HepG2 (cell line): ENCODE results near the gene HDGFL2. TPM values are rescaled to one million over a fixed set of nuclear protein-coding genes. Genes with fewer than 3 reads are reported as not detected.

Experiments
- FOXK2 ChIP-seq: fragments of 450-650 bp; IDR thresholded peaks from 2 replicates; pipeline ENCODE4 v1.6.1; 2016
- GATA4 ChIP-seq: sonication (generic); IDR thresholded peaks from 2 replicates; pipeline ENCODE4 v1.6.1; 2016; ENCODE audit warnings: antibody characterized with exemption, low read depth, borderline replicate concordance
- HMGXB4 ChIP-seq, 2 experiments: sonication (generic) in 1 of 2; formaldehyde crosslinking in 1 of 2; IDR thresholded peaks; 2 replicates each; pipeline versions ENCODE4 v1.4.0 to v1.6.1; 2018 to 2020; ENCODE audit warnings: missing genetic modification reagents in 2 of 2, borderline replicate concordance in 1 of 2, low read depth in 1 of 2, mild to moderate bottlenecking in 1 of 2, missing biosample characterization in 1 of 2
- LCORL ChIP-seq, 2 experiments: fragments of 450-650 bp in 1 of 2; sonication (generic) in 1 of 2; formaldehyde crosslinking in 1 of 2; IDR thresholded peaks; 2 replicates each; pipeline versions ENCODE4 v1.5.0 to v1.6.1; 2017 to 2020; ENCODE audit warnings: antibody characterized with exemption in 1 of 2, missing genetic modification reagents in 1 of 2
- NFE2L2 ChIP-seq: fragments of 150-350 bp; IDR thresholded peaks from 2 replicates; pipeline ENCODE4 v1.6.1; 2014; ENCODE audit warnings: low read length
- NFYB ChIP-seq: sonication (generic); formaldehyde crosslinking; IDR thresholded peaks from 2 replicates; pipeline ENCODE4 v1.4.0; 2020; ENCODE audit warnings: missing genetic modification reagents
- RARG ChIP-seq: sonication (generic); formaldehyde crosslinking; IDR thresholded peaks from 2 replicates; pipeline ENCODE4 v1.4.0; 2020; ENCODE audit warnings: low read depth, mild to moderate bottlenecking, missing genetic modification reagents
- REPIN1 ChIP-seq: sonication (generic); formaldehyde crosslinking; IDR thresholded peaks from 2 replicates; pipeline ENCODE4 v1.8.0; 2022; ENCODE audit warnings: missing genetic modification reagents, low read depth, mild to moderate bottlenecking, borderline replicate concordance
- ZBTB40 ChIP-seq, 2 experiments: fragments of 450-650 bp in 1 of 2; sonication (generic) in 1 of 2; formaldehyde crosslinking in 1 of 2; IDR thresholded peaks; 2 replicates each; pipeline versions ENCODE4 v1.6.1 to v1.8.0; 2016 to 2022; ENCODE audit warnings: antibody characterized with exemption in 1 of 2, mild to moderate bottlenecking in 1 of 2, missing genetic modification reagents in 1 of 2
- ZNF362 ChIP-seq: sonication (generic); formaldehyde crosslinking; IDR thresholded peaks from 2 replicates; pipeline ENCODE4 v1.4.0; 2020; ENCODE audit warnings: missing genetic modification reagents, mild to moderate bottlenecking, borderline replicate concordance
- ZNF567 ChIP-seq: sonication (generic); formaldehyde crosslinking; IDR thresholded peaks from 2 replicates; pipeline ENCODE4 v1.8.1; 2023; ENCODE audit warnings: mild to moderate bottlenecking, missing genetic modification reagents, borderline replicate concordance
- ZNF572 ChIP-seq: sonication (generic); formaldehyde crosslinking; IDR thresholded peaks from 2 replicates; pipeline ENCODE4 v1.5.1; 2020; ENCODE audit warnings: mild to moderate bottlenecking, missing genetic modification reagents
- ZNF781 ChIP-seq: sonication (generic); formaldehyde crosslinking; IDR thresholded peaks from 2 replicates; pipeline ENCODE4 v1.5.1; 2020; ENCODE audit warnings: borderline replicate concordance, mild to moderate bottlenecking, missing genetic modification reagents; ENCODE audit errors: not compliant biosample characterization
- ZNF839 ChIP-seq: sonication (generic); formaldehyde crosslinking; IDR thresholded peaks from 2 replicates; pipeline ENCODE4 v1.4.0; 2020; ENCODE audit warnings: missing genetic modification reagents, mild to moderate bottlenecking, borderline replicate concordance
- ZSCAN31 ChIP-seq: sonication (generic); formaldehyde crosslinking; IDR thresholded peaks from 2 replicates; pipeline ENCODE4 v1.5.0; 2020; ENCODE audit warnings: low read depth, mild to moderate bottlenecking, missing genetic modification reagents
- polyA plus RNA-seq, 8 experiments: library from polyadenylated mRNA; depleted of rRNA in 3 of 8; stranded (reverse) in 7 of 8; unstranded in 1 of 8; fragments of >200 nt; fragmentation: Illumina TruSeq in 4 of 8; extraction: Trizol in 4 of 8; gene quantifications; 2 replicates each; pipeline versions ENCODE4 v1.2.1 to v1.2.3, GENCODE V29; 2011 to 2016; ENCODE audit warnings: low read depth in 4 of 8, missing spikeins in 1 of 8, mixed read lengths in 1 of 8; ENCODE audit not compliant: insufficient read depth in 1 of 8
- total RNA-seq, 5 experiments: library from RNA; depleted of rRNA; stranded (reverse); fragments of >200 nt; fragmentation: Illumina TruSeq; extraction: Trizol; gene quantifications; 2 replicates each; pipeline ENCODE4 v1.2.3, GENCODE V29; 2016; ENCODE audit warnings: low read depth in 1 of 5

Gene HDGFL2
- total and polyA plus RNA-seq, 2 of the 13 experiments (the other 11 are each of a cell fraction or from before 2014, with no cell fraction given), result 20.0 to 51.1 TPM

- TF ChIP-seq ZBTB40 (IDR thresholded peaks at IDR 0.05) (no peak), ZBTB40 (CRISPR knock-in tag; IDR thresholded peaks at IDR 0.05) (no peak), LCORL (IDR thresholded peaks at IDR 0.05) (no peak), LCORL (CRISPR knock-in tag; IDR thresholded peaks at IDR 0.05) (0 out of 2 replicates have a peak, but pooled peaks have one; percentile 38), ZNF572 (0 out of 2 replicates have a peak, but pooled peaks have one; percentile 34), ZSCAN31 (no peak), NFE2L2 (no peak), FOXK2 (no peak), HMGXB4 (CRISPR knock-in tag; IDR thresholded peaks at IDR 0.05; ENCODE audit: borderline replicate concordance in 1 of 2, low read depth in 1 of 2) (no peak; a peak in 1 of 4 replicates), RARG (no peak), REPIN1 (CRISPR knock-in tag) (no peak), NFYB (CRISPR knock-in tag) (no peak), GATA4 (no peak), ZNF567 (CRISPR knock-in tag) (peak; percentile 79; the same call in 1 of the 2 replicates), ZNF781 (peak; percentile 63), ZNF362 (CRISPR knock-in tag) (no peak), ZNF839 (CRISPR knock-in tag) (0 out of 2 replicates have a peak, but pooled peaks have one; percentile 33)
Observed at GRCh38 chr19:4518345-4519171, 46.5 kb downstream of the HDGFL2 start, which contains the start of gene PLIN4 (continued).
